ENCODE measurements around the gene CLINT1. TPM values are rescaled to one million over a fixed set of nuclear protein-coding genes. Genes with fewer than 3 reads are reported as not detected.

The CLINT1 gene
- total RNA-seq, 2 experiments from 2014 or later = 64.9 to 68.6 TPM

GRCh38 chr5:157802736-157803135 is 56.2 kb downstream of the CLINT1 start:
- no peaks in the 10 kb centered on the region for H3K27me3 Mint-ChIP-seq
- ChIA-PET POLR2A (no interaction called here), CTCF (interaction anchor here (0.7 kb wide), 1 partner anchor 57 kb away, joined by 3 read pairs; no protein-coding TSS in a partner anchor)
- H3K36me3 Mint-ChIP-seq (ENCODE audit: low read depth) = peaks cover 25% of the 10 kb centered on the region
- no peak overlapping the region for H3K4me3 Mint-ChIP-seq
- no peaks in the 10 kb centered on the region for H3K4me1 Mint-ChIP-seq
- H3K27ac Mint-ChIP-seq = no peak overlapping the region
- H3K9me3 Mint-ChIP-seq = no peaks in the 10 kb centered on the region
- no peak for DNase-seq

DNA sequence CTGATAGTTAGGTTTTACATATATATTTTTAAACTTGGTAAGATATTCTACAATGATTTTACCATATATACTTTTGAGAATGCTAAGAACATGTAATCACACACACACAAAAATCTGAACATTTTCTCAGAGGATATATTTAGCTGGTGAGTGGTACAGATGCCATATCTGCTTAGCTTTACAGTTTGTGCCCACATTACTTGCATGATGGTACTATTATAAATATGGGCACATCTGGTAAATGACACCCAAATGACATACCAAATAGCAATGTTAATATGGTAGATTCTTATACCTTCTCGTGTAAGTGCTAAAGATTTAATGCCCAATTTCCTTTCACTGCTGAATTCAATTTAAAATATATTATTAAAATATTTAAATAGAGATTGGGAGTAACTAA is 58.8 kb downstream of the CLINT1 start:
- DNase-seq = no peak
- Mint-ChIP-seq H3K36me3 (ENCODE audit: low read depth) (peaks cover 21% of the 10 kb centered on the region), H3K4me1 (no peaks in the 10 kb centered on the region), H3K27me3 (no peaks in the 10 kb centered on the region), H3K27ac (no peak overlapping the region), H3K4me3 (no peak overlapping the region), H3K9me3 (no peaks in the 10 kb centered on the region)
- ChIA-PET CTCF (interaction anchor here (1.6 kb wide), 1 partner anchor 38 kb away, joined by 5 read pairs; no protein-coding TSS in a partner anchor), POLR2A (no interaction called here)

DNA sequence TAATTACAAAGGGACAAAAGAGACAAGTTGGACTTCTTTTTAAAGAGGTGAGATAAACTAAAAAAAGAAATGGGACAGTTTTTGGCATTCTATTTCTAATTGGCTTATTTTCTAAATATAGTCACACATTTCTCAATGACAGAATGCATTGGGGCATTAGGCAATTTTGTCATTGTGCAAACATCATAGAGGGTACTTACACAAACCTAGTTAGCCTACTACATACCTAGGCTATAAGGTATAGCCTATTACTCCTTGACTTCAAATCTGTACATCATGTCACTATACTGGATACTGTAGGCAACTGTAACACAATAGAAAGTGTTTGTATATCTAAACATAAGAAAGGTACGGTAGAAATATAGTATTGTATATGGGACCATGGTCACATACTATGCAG is 59.4 kb downstream of the CLINT1 start:
- Mint-ChIP-seq H3K4me3 (no peak overlapping the region), H3K36me3 (ENCODE audit: low read depth) (peaks cover 23% of the 10 kb centered on the region), H3K27ac (no peak overlapping the region), H3K27me3 (no peaks in the 10 kb centered on the region), H3K9me3 (no peaks in the 10 kb centered on the region), H3K4me1 (no peaks in the 10 kb centered on the region)
- ChIA-PET CTCF (no interaction called here), POLR2A (no interaction called here)
- DNase-seq = no peak

GRCh38 chr5:157793301-157793700 is 65.6 kb downstream of the CLINT1 start:
- Mint-ChIP-seq H3K4me3 (no peak overlapping the region), H3K4me1 (peaks cover 11% of the 10 kb centered on the region), H3K36me3 (ENCODE audit: low read depth) (peaks cover 38% of the 10 kb centered on the region), H3K27ac (no peak overlapping the region), H3K27me3 (no peaks in the 10 kb centered on the region), H3K9me3 (no peaks in the 10 kb centered on the region)
- no peak for DNase-seq
- CTCF ChIA-PET = interaction anchor here (0.8 to 1.3 kb wide), 3 partner anchors 30 to 158 kb away, joined by 3 read pairs; no protein-coding TSS in a partner anchor
- POLR2A ChIA-PET = no interaction called here

DNA sequence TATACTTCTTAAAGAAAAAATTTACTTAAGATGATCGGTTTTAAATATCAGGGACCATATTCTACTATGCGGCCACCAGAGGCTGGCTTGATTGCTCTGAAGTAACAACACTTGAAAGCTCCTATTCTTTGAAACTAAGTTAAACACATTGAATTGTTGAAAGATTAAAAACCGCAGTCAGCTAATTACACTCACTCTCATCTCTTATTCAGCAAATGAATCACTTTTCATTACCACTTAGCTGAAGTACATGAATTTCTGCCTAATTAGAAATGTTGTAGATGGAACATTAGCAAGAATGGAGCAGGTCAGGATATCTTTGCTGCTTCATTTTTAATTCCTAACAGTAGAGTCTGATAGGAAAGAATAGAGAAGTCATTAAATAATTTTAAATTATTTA is 73.1 kb downstream of the CLINT1 start:
- Mint-ChIP-seq H3K9me3 (no peaks in the 10 kb centered on the region), H3K4me1 (no peaks in the 10 kb centered on the region), H3K27me3 (no peaks in the 10 kb centered on the region), H3K27ac (no peak overlapping the region), H3K4me3 (no peak overlapping the region), H3K36me3 (ENCODE audit: low read depth) (peaks cover 38% of the 10 kb centered on the region)
- ChIA-PET CTCF (no interaction called here), POLR2A (no interaction called here)
- no peak for DNase-seq

GRCh38 chr5:157779221-157779620 is 79.7 kb downstream of the CLINT1 start:
- ChIA-PET CTCF (no interaction called here), POLR2A (no interaction called here)
- Mint-ChIP-seq H3K27me3 (no peaks in the 10 kb centered on the region), H3K36me3 (ENCODE audit: low read depth) (peaks cover 2% of the 10 kb centered on the region), H3K27ac (no peak overlapping the region), H3K4me1 (no peaks in the 10 kb centered on the region), H3K4me3 (no peak overlapping the region), H3K9me3 (no peaks in the 10 kb centered on the region)
- no peak for DNase-seq

DNA sequence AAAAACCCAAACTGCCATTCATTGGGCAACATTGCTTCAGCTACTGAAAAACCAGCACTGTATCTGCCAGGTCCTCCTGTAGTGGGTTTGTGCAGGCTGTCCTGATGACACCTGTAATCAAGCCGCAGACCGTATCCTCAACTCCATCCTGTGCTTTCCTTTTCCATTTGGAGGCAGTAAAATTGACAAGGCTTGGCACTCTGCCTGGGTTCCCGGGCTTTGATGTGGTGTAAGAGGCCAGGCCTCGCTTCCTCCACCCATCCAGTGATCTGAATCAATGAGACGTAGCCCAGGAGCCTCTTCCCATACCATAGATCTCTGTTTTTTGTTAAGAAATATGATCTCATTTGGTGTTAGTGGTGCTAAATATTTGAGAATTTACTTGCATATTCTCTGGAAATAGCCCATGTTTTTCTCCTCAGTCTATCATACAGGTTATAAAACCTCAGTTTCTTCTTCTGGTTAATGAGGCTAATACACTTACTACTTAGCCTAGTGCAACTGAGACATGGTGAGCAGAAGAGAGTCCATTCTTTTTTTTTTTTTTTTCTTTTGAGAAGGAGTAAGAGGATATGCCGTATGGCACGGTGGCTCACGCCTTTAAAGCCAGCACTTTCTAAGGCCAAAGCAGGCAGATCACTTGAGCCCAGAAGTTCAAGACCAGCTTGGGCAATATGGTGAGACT is 80.7 kb downstream of the CLINT1 start:
- Mint-ChIP-seq H3K4me3 (no peak overlapping the region), H3K36me3 (ENCODE audit: low read depth) (no peaks in the 10 kb centered on the region), H3K27me3 (peaks cover 3% of the 10 kb centered on the region), H3K9me3 (no peaks in the 10 kb centered on the region), H3K4me1 (no peaks in the 10 kb centered on the region), H3K27ac (no peak overlapping the region)
- ChIA-PET CTCF (no interaction called here), POLR2A (no interaction called here)
- no peak for DNase-seq

DNA sequence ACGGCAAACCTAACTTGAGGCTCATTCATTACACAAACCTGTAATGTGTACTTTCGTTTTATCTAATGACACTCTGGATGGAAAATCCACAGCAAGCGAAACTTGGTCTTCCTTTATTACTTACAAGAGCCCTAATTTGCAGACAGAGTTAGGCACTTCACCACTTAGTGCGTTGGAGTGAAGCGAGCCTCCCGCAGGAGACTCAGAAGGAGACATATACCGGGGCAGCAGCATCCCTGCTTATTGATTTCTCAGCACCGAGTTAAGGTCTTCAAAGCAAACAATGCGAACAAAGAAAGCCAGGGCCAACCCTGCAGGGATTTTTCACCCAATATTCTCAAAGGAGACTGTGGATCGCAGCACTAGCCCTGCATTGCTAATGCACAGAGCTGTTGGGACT is 86.8 kb downstream of the CLINT1 start:
- Mint-ChIP-seq H3K27ac (no peak overlapping the region), H3K4me1 (peaks cover 4% of the 10 kb centered on the region), H3K9me3 (no peaks in the 10 kb centered on the region), H3K27me3 (peaks cover 7% of the 10 kb centered on the region), H3K36me3 (ENCODE audit: low read depth) (no peaks in the 10 kb centered on the region), H3K4me3 (no peak overlapping the region)
- POLR2A ChIA-PET = no interaction called here
- no peak for DNase-seq
- CTCF ChIA-PET = no interaction called here

DNA sequence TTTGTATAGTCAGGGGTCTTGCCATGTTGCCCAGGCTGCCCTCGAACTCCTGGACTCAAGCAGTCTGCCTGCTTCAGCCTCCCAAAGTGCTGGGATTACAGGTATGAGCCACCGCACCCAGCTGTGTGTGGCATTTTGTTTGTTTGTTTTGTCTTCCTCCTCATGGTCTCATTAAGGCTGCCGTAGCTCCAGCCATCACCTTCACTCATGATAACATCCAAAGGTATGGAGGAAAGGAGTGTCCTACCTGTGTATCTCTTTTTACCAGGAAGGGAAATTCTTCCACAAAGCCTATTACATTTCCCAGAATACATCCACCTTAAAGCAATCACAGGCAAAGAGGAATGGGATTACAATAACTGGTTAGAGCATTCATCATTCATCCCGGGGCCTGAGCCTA is 88.3 kb downstream of the CLINT1 start:
- Mint-ChIP-seq H3K4me3 (no peak overlapping the region), H3K9me3 (no peaks in the 10 kb centered on the region), H3K4me1 (peaks cover 4% of the 10 kb centered on the region), H3K27me3 (peaks cover 7% of the 10 kb centered on the region), H3K27ac (no peak overlapping the region), H3K36me3 (ENCODE audit: low read depth) (no peaks in the 10 kb centered on the region)
- no peak for DNase-seq
- POLR2A ChIA-PET = no interaction called here
- CTCF ChIA-PET = interaction anchor here (1.3 kb wide), 1 partner anchor 9 kb away, joined by 3 read pairs; no protein-coding TSS in a partner anchor

DNA sequence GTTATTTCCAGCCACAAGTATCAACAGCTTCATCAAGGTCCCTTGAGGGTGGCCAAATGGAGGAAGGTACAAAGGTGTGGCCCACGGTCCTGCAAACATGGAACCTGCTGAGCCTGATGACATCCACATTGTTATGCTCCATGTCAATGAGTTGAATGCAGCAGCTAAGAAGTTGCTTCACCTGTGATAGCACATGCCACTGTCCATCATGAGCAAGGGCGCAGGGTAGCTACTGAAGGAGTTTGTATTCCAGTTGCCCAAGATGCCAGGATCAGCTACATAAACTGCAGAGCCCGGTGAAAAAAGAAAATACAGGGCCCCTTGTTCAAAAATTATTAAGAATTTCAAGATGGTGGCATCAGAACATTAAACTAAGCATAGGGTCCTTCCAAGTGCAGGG is 91.3 kb downstream of the CLINT1 start:
- no peaks in the 10 kb centered on the region for H3K36me3 Mint-ChIP-seq (ENCODE audit: low read depth)
- POLR2A ChIA-PET = no interaction called here

DNA sequence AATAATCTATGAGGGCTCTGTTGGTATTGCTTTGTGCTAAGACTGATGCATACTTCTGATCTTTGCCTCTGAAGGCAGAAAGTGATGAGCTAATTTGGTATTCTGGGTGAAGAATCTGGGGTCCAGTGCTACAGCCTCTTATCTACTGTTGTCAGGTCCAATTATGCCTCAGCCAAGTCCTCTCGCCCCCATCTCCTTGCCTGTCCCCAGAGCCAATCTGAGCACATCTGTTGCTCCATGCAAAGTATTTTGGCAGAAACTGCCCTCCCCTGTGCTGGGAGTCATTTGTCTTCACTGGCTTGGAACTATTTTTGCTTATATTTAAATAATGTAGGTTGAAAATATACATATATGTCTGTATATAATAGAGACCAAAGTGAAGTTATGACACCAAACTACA is 92.0 kb downstream of the CLINT1 start:
- Mint-ChIP-seq H3K4me1 (peaks cover under 1% of the 10 kb centered on the region), H3K27ac (no peak overlapping the region), H3K36me3 (ENCODE audit: low read depth) (no peaks in the 10 kb centered on the region), H3K27me3 (peaks cover 4% of the 10 kb centered on the region), H3K4me3 (no peak overlapping the region), H3K9me3 (no peaks in the 10 kb centered on the region)
- CTCF ChIA-PET = no interaction called here
- POLR2A ChIA-PET = no interaction called here
- no peak for DNase-seq

More for the DNA sequence above, 91.3 kb downstream of the CLINT1 start:
- CTCF ChIA-PET = no interaction called here
- Mint-ChIP-seq H3K4me3 (no peak overlapping the region), H3K27ac (no peak overlapping the region), H3K27me3 (peaks cover 4% of the 10 kb centered on the region), H3K4me1 (peaks cover 4% of the 10 kb centered on the region), H3K9me3 (no peaks in the 10 kb centered on the region)
- DNase-seq = no peak

GRCh38 chr5:157766442-157766841 is 92.5 kb downstream of the CLINT1 start:
- no peak for DNase-seq
- Mint-ChIP-seq H3K9me3 (no peaks in the 10 kb centered on the region), H3K4me1 (no peaks in the 10 kb centered on the region), H3K36me3 (ENCODE audit: low read depth) (peaks cover under 1% of the 10 kb centered on the region), H3K27ac (no peak overlapping the region), H3K4me3 (no peak overlapping the region), H3K27me3 (peaks cover 4% of the 10 kb centered on the region)
- ChIA-PET POLR2A (no interaction called here), CTCF (no interaction called here)

DNA sequence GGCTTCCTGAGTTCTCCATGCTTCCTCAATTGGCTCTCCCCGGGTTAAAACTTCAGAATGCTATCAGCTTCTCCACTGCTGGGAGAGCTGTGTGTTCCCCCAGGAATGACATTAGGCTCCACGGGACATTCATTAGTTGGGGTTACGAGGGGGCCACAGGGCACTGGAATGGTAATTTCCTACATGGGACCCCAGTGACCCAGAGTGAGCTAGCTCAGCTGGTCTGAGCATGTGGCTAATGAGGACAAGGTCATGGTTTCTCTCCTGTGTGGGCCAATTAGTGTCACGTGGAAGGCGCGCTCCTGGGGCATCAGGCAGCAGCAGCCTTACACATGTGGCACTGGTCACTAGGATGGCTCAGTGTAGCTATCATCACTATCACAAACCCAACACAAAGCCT is 94.4 kb downstream of the CLINT1 start:
- no peak for DNase-seq
- Mint-ChIP-seq H3K27ac (no peak overlapping the region), H3K27me3 (no peaks in the 10 kb centered on the region), H3K36me3 (ENCODE audit: low read depth) (peaks cover 8% of the 10 kb centered on the region), H3K4me3 (no peak overlapping the region), H3K9me3 (no peaks in the 10 kb centered on the region), H3K4me1 (peaks cover 3% of the 10 kb centered on the region)
- CTCF ChIA-PET = interaction anchor here (0.8 to 1.0 kb wide), 2 partner anchors 49 to 230 kb away, joined by 3 read pairs; no protein-coding TSS in a partner anchor
- POLR2A ChIA-PET = no interaction called here
